Urinary bladder (tissue), 4 donors: ENCODE data around the gene RNF150. TPM values are rescaled to one million over a fixed set of nuclear protein-coding genes. Genes with fewer than 3 reads are reported as not detected.

Experiments
- DNase-seq: peaks from one replicate; pipeline ENCODE4 v3.0.0-alpha.2; 2015; ENCODE audit errors: extremely low spot score
- H3K27ac ChIP-seq: one replicate; pipeline ENCODE4 v1.5.1; 2013; ENCODE audit warnings: low read depth, mild to moderate bottlenecking, moderate library complexity
- H3K36me3 ChIP-seq: one replicate; pipeline ENCODE4 v1.6.1; 2013; ENCODE audit warnings: mild to moderate bottlenecking, moderate library complexity; ENCODE audit not compliant: insufficient read depth
- H3K4me1 ChIP-seq: one replicate; pipeline ENCODE4 v1.6.1; 2013; ENCODE audit warnings: mild to moderate bottlenecking, moderate library complexity; ENCODE audit not compliant: insufficient read depth
- H3K4me3 ChIP-seq: one replicate; pipeline ENCODE4 v1.5.1; 2013; ENCODE audit warnings: low read depth, low read length
- WGBS: extraction: QIAGEN DNeasy Blood & Tissue Kit; methylation state at CpG from one replicate; pipeline ENCODE4 v1.1.7; 2013; 5-methylcytosine and 5-hydroxymethylcytosine counted together
- polyA plus RNA-seq: library from polyadenylated mRNA; stranded (reverse); fragments of 200-250 nt; gene quantifications from one replicate; pipeline ENCODE4 v1.2.3, GENCODE V29; 2013
- total RNA-seq: library from RNA; depleted of rRNA; stranded (reverse); fragments of >200 nt; gene quantifications from one replicate; pipeline ENCODE4 v1.2.3, GENCODE V29; 2014
- donor health status: healthy with polysubstance abuse.
- donor health status: healthy.

Gene RNF150
- total and polyA plus RNA-seq, 2 donors: 13.2 to 41.3 TPM

DNA sequence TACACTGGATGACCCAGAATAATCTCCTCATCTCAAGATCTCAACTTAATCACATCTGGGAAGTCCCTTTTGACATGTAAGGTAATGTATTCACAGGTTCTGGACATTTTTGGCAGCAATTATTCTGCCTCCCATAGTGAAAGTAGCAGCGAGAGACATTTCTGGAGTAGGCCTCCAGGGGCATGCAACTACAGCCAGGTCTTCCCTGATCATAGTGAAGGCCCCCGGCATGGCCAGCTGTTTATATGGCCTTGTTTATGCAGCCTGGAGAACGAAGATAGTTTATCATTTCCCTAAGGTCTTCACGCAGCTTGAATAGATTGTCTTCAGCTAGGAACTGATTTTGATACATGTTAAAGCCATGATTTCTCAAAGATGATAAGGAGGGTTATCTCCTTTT, 139.9 kb downstream of the RNF150 start:
- H3K4me1 ChIP-seq: no peaks in the 10 kb centered on the region

DNA sequence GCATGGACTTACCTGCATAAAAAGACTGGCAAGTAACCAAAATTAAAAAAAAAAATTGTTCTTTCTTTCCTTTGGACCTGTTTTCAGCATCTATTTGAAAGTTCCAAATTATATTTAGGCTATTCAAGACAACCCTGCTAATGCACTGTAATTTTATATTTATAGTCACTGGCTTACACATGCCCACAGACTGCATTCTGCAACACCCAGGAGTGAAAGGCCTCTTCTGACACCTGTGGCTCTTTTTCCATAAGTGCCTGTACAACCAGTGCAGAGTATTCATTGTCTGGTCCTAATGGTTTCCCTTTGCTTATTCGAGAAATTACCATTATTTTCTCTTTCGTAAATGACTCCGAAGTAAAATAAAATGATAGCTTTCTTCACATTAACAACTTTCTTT, 143.3 kb downstream of the RNF150 start:
- no peak overlapping the region for H3K27ac ChIP-seq

More for the DNA sequence above, 139.9 kb downstream of the RNF150 start:
- no peak for DNase-seq
- no peak overlapping the region for H3K4me3 ChIP-seq
- 38% methylated on average over 4 of the region's 4 CpGs for WGBS
- H3K27ac ChIP-seq: no peak overlapping the region
- no peaks in the 10 kb centered on the region for H3K36me3 ChIP-seq

DNA sequence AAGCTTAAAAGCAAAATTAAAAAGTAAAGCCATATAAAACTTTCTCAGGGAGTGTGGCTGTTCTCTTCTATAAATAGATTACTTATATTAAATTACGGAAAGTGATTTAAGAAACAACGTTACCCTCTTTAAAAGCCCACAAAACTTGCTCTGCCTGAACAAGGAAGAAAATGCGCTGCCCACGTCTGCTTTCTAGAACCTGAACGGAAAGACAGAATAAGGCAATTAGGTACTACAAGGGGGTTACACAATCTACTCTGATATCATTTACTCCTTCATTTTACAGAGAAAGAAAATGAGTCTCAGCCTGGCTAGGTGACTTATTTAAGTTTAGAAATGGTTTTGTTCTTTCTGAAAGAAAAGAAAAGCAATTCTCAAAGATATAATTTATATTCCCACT, 147.2 kb downstream of the RNF150 start:
- Histone ChIP-seq H3K4me1 (no peaks in the 10 kb centered on the region), H3K4me3 (no peak overlapping the region), H3K27ac (no peak overlapping the region), H3K36me3 (no peaks in the 10 kb centered on the region)
- DNase-seq: no peak
- 68% methylated on average over 5 of the region's 5 CpGs for WGBS

More for the DNA sequence above, 143.3 kb downstream of the RNF150 start:
- Histone ChIP-seq H3K4me3 (no peak overlapping the region), H3K36me3 (no peaks in the 10 kb centered on the region), H3K4me1 (no peaks in the 10 kb centered on the region)
- 94% methylated on average over 3 of the region's 3 CpGs for WGBS
- DNase-seq: no peak

DNA sequence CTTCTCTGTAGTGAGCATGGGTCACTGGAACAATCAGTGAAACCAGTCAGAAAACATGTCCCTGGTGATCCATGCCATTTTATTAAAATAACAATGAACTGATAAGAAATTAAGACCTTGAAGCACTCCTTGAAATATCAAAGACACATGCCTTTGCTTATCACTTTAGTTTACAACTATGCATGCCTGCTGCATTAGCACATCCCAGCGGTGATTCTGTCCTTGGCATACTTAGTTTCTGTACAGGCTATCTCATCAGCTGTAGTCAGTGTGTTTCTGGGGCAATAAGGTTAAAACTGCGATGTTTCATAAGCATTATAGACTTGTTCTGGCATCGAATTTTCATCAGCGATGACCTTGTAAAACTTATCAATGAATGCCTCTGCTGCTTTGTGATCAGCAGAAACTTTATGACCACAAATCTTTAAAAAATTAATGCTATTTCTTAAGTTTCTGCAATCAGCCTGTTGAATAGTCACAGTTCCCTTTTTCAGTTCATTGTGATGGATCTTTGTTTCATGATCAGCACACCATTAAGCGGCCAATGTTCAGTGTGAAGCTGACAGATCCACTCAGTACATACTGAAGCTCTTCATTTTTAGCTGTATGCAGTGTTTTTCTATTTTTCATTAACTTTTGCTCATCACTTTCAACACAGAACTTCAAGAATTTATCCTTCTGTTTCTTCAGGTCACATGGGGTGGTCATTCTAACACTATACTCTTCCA, 150.5 kb downstream of the RNF150 start:
- DNase-seq: no peak
- 71% methylated on average over 5 of the region's 5 CpGs for WGBS
- Histone ChIP-seq H3K36me3 (no peaks in the 10 kb centered on the region), H3K4me1 (no peaks in the 10 kb centered on the region), H3K4me3 (no peak overlapping the region), H3K27ac (no peak overlapping the region)

DNA sequence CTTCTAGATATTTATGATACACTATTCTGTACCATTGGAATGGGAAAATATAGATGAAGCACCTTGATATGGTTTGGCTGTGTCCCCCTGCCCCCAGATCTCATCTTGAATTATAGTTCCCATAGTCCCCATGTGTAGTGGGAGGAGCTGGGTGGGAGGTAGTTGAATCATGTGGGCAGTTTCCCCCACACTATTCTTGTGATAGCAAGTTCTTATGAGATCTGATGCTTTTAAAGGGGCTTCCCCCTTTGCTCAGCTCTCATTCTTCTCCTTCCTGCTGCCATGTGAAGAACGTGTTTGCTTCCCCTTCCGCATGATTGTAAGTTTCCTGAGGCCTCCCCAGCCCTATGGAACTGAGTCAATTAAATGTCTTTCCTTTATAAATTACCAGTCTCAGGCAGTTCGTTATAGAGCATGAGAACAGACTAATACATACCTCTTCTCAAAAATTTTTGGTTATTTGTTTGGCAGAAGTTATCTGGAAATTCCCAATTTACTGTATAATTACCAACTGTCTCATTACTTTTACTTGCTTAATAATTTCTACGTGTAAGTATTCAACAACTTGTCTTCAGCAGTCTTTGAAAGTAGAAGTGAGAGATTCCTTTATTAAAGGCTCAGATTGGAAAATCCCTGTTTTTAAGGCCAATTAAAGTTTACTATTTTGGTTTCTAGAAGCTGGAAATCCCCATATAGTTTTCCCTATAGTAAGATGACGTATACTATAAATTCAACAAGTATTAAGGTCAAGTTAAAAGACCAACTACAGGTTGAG, 152.7 kb downstream of the RNF150 start:
- H3K4me1 ChIP-seq: no peaks in the 10 kb centered on the region
- no peak overlapping the region for H3K4me3 ChIP-seq
- DNase-seq: no peak
- WGBS: 84% methylated on average over 5 of the region's 5 CpGs
- H3K27ac ChIP-seq: no peak overlapping the region
- H3K36me3 ChIP-seq: no peaks in the 10 kb centered on the region

DNA sequence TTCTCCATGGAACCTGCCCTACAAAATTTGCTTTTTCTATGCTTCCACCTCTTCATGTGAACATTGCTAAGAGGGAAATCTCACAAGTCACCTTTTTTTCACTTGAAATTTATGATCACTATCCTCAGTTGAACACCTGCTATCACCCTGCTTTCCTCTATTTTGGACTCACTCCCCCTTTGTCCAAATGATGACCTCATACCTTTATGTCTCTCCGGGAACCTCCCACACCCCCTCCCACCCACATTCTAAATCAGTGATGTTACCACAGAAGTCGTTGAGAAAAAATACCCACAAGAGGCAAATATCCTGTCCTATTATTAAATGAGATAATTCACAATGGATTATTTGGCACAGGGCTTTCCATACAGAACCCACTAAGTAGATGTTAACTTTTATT, 156.5 kb downstream of the RNF150 start:
- H3K4me3 ChIP-seq: no peak overlapping the region
- no peak for DNase-seq
- no peaks in the 10 kb centered on the region for H3K36me3 ChIP-seq
- WGBS: 80% methylated on average over 2 of the region's 2 CpGs
- no peak overlapping the region for H3K27ac ChIP-seq
- no peaks in the 10 kb centered on the region for H3K4me1 ChIP-seq

DNA sequence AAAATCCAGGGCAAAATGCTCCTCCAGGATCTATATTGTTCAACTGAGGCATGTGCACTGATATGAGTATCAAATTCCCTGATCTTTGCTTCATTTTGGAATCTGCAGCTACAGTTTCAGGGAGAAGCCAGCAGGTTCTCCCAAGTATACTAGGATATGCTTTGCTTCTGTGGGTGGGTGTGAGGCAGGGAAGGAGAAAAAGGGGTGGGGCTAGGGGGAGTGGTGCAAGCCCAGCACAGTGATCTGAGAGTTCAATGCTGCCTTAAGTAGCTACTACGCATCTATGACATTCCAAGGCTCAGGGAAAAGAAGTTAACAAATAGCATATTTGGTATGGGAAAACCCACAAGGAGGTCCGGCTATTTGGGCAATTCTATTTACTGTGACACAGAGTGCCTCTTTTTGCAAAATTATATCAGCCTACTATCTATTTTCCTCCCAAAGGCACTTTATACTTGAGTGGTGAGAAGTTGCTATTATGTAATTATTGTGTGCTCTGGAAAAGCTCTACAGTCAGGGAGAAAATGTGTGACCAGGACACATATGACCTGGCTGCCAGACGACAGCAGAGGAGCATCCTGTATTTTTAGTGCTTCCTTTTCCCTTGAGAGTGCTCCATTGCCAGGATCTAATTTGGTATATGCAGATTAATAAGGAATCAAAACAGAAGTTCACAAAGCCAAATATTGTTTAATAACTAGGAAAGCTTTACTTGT, 162.0 kb downstream of the RNF150 start:
- H3K36me3 ChIP-seq: no peaks in the 10 kb centered on the region
- H3K27ac ChIP-seq: no peak overlapping the region
- H3K4me1 ChIP-seq: no peaks in the 10 kb centered on the region
- no peak overlapping the region for H3K4me3 ChIP-seq
- WGBS: 57% methylated on average over 3 of the region's 3 CpGs
- DNase-seq: no peak

DNA sequence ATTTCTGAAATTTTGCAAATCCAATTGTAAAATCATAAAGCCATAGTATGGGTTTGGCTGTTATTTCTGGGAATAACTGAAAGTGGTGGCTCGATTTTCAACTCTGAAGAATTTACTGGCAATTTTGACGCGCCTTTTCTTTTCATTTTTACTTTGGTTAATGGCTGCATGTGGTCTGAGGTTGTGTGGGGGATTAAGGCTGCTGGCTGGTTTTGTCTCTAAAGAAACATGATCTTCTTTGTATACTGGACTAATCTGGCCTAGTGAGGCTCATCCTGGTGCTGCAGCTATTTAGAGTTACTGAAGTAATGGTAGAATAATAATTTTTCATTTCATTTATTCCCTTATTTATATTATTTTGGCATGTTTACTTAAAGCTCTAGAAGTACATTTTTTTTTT, 164.0 kb downstream of the RNF150 start:
- WGBS: 67% methylated on average over 3 of the region's 3 CpGs

DNA sequence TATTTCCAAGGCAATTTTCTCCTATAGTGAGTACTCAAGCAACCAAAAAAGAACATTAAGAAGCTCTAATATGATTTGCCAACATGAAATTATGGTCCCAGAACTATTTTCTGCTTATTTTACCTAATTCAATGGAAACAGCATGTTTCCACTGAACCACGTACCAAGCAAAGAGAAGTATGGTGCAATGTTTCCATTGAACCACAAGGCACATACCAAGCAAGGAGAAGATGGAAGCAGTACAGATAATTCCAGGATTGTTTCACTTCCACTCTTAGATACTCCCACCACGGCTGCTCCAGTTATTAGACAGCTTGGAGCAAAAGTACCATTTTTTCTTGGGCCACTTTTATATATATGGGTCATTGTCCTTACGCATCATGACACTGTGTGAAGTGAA, 164.9 kb downstream of the RNF150 start:
- H3K4me1 ChIP-seq: no peaks in the 10 kb centered on the region
- H3K36me3 ChIP-seq: peaks cover 1% of the 10 kb centered on the region
- WGBS: 65% methylated on average over 3 of the region's 3 CpGs
- no peak for DNase-seq
- H3K4me3 ChIP-seq: no peak overlapping the region
- H3K27ac ChIP-seq: no peak overlapping the region

More for the DNA sequence above, 164.0 kb downstream of the RNF150 start:
- H3K4me1 ChIP-seq: no peaks in the 10 kb centered on the region
- DNase-seq: no peak
- H3K27ac ChIP-seq: no peak overlapping the region
- peaks cover 1% of the 10 kb centered on the region for H3K36me3 ChIP-seq
- no peak overlapping the region for H3K4me3 ChIP-seq

DNA sequence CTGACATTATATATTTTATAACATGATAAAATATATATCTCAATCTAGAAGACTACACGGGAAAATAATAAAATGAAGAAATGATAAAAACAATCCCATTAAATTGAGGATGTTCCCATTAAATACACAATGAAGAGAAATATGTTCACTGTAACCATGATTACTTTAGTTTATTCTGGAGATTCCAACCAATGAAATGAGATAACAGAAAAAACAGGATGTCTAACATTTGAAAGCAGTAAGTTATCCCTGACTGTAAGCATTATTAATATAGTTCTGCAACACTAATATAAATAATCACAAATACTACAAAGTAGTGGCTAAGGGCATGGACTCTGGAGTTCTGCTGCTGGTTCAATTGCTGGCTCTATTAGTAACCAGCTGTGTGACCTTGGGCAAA, 169.4 kb downstream of the RNF150 start:
- H3K4me3 ChIP-seq: no peak overlapping the region
- DNase-seq: no peak
- WGBS: 52% methylated on average over 1 of the region's 1 CpG

DNA sequence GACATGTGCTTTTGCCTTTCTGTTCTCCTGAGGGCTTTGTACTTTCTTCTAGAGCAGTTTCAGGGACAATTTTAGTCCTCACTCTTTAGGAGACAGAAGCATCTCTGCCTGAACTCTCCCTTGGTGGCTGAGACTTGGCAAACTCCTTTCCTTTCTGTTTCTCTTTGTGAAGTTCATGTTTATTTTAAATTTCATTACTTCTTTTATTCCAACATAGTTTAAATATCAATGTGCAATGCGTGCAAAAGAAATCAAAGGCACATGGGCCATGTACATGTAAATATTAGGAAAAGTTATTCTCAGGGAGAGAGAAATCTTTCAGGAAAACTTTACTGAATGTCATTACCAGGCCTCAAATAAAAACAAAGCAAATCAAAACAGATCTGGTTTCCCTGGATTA, 177.6 kb downstream of the RNF150 start:
- no peaks in the 10 kb centered on the region for H3K4me1 ChIP-seq
- H3K36me3 ChIP-seq: no peaks in the 10 kb centered on the region
- WGBS: 19% methylated on average over 1 of the region's 1 CpG
- no peak for DNase-seq
- no peak overlapping the region for H3K4me3 ChIP-seq
- H3K27ac ChIP-seq: no peak overlapping the region

More for the DNA sequence above, 169.4 kb downstream of the RNF150 start:
- Histone ChIP-seq H3K27ac (no peak overlapping the region), H3K4me1 (no peaks in the 10 kb centered on the region), H3K36me3 (peaks cover 1% of the 10 kb centered on the region)

DNA sequence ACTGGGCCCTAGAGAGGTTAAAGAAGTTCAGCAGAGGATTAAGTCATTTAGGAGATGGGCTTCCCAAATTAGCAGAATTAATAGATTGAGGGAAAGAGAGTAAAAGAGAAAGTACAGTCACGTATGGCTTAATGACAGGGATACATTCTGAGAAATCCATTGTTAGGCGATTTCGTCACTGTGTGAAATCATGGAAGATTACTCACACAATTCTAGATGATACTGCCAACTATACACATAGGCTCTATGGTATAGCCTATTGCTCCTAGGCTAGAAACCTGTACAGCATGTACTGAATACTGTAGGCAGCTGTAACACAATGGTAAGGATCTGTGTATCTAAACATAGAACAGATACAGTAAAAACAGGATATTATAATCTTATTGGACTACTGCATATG, 180.6 kb downstream of the RNF150 start:
- H3K4me1 ChIP-seq: no peaks in the 10 kb centered on the region
- DNase-seq: no peak
- 94% methylated on average over 3 of the region's 3 CpGs for WGBS
- H3K36me3 ChIP-seq: no peaks in the 10 kb centered on the region
- H3K4me3 ChIP-seq: no peak overlapping the region
- no peak overlapping the region for H3K27ac ChIP-seq

DNA sequence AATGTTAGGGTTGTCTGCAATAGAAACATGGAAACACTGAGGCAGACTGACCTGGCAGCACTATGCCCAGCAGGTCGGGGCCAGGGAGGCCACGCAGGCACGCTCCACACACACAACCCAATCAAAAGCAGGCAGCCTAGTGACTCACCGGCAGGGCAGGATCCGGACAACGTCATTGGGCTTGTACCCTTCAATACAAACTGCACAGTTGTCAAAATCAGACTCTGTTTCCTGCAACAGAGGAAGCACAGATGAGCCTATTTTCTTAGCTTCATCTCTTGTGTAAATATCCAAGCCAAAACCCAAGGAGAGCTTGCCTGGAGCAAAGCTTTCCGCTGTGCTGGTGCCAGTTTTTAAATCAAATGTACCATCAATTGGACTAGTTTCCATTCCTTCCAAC, 185.8 kb downstream of the RNF150 start:
- WGBS: 73% methylated on average over 7 of the region's 7 CpGs
- no peak overlapping the region for H3K27ac ChIP-seq
- H3K4me1 ChIP-seq: no peaks in the 10 kb centered on the region
- H3K4me3 ChIP-seq: no peak overlapping the region
- no peak for DNase-seq
- no peaks in the 10 kb centered on the region for H3K36me3 ChIP-seq

DNA sequence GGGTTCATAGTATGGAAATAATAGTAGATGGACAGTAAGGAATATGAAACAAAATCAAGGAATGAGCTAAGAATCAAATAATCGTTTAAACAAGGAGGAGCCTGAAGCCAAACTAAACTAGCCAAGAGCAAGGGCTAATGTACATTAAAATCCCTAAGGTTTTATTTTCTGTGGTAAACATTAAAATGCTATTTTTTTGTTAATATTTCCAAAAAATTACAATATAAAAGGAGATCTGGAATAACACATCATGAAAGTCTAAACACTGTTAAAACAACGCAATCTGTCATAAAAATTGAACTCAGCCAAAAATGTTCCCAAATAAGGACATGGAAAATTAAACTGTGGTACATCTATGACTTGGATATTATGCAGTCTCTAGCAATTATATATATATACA, 188.2 kb downstream of the RNF150 start:
- Histone ChIP-seq H3K36me3 (no peaks in the 10 kb centered on the region), H3K4me1 (no peaks in the 10 kb centered on the region), H3K27ac (no peak overlapping the region), H3K4me3 (no peak overlapping the region)
- WGBS: 67% methylated on average over 2 of the region's 2 CpGs
- no peak for DNase-seq
